Heart left ventricle (tissue), 16 donors: ENCODE data around the gene FAM53A. TPM values are rescaled to one million over a fixed set of nuclear protein-coding genes. Genes with fewer than 3 reads are reported as not detected.
"Not testable (repeated sequence)": the region's sequence is repeated elsewhere in the genome, so short reads cannot be mapped to it uniquely, and the experiment has no call there.

ENCODE experiments used
- ATAC-seq, 4 donors: fragments of 200-7000 bp; cut with Tn5 transposase; one replicate each; pipeline ENCODE4 v1.9.1; 2020 to 2022; ENCODE audit warnings: moderate library complexity in 4 of 4, mild to moderate bottlenecking in 3 of 4, moderate number of reproducible peaks in 1 of 4
- DNase-seq, 5 donors: peaks; one replicate each; pipeline ENCODE4 v3.0.0-alpha.2; 2020
- H3K27ac ChIP-seq, 12 donors: fragments of 200-600 bp; sonication (generic) in 4 of 12; one replicate each; pipeline versions ENCODE4 v1.5.0 to v1.8.0; 2016 to 2022; ENCODE audit warnings: mild to moderate bottlenecking in 2 of 12
- H3K27me3 ChIP-seq, 9 donors: fragments of 200-600 bp; sonication (generic) in 2 of 9; one replicate each; pipeline versions ENCODE4 v1.5.1 to v1.8.0; 2016 to 2022; ENCODE audit warnings: mild to moderate bottlenecking in 3 of 9
- H3K36me3 ChIP-seq, 9 donors: fragments of 200-600 bp; sonication (generic) in 2 of 9; one replicate each; pipeline versions ENCODE4 v1.5.0 to v1.8.0; 2018 to 2022; ENCODE audit warnings: mild to moderate bottlenecking in 2 of 9
- H3K4me1 ChIP-seq, 12 donors: fragments of 200-600 bp; sonication (generic) in 4 of 12; one replicate each; pipeline versions ENCODE4 v1.5.0 to v1.8.0; 2016 to 2022; ENCODE audit warnings: mild to moderate bottlenecking in 3 of 12
- H3K4me3 ChIP-seq, 12 donors: fragments of 200-600 bp; sonication (generic) in 4 of 12; one replicate each; pipeline versions ENCODE4 v1.5.0 to v1.8.0; 2017 to 2022; ENCODE audit warnings: mild to moderate bottlenecking in 9 of 12, moderate library complexity in 4 of 12
- H3K9me3 ChIP-seq, 12 donors: fragments of 200-600 bp; sonication (generic) in 4 of 12; one replicate each; pipeline versions ENCODE4 v1.5.0 to v1.8.0; 2016 to 2022; ENCODE audit warnings: mild to moderate bottlenecking in 1 of 12
- CTCF ChIP-seq, 12 donors: fragments of 200-600 bp; sonication (generic) in 4 of 12; IDR thresholded peaks; one replicate each; pipeline versions ENCODE4 v1.5.0 to v1.8.0; 2018 to 2022; ENCODE audit warnings: antibody characterized with exemption in 12 of 12, mild to moderate bottlenecking in 5 of 12
- POLR2A ChIP-seq, 2 donors: fragments of 450-650 bp; IDR thresholded peaks; one replicate each; pipeline ENCODE4 v1.6.1; 2017; ENCODE audit warnings: antibody characterized with exemption in 2 of 2, mild to moderate bottlenecking in 2 of 2, moderate library complexity in 2 of 2
- WGBS, 4 donors: extraction: QIAGEN DNeasy Blood & Tissue Kit in 2 of 4; methylation state at CpG; one replicate each; pipeline versions ENCODE4 v1.1.5 to v1.1.7; 2013 to 2018; 5-methylcytosine and 5-hydroxymethylcytosine counted together
- intact Hi-C, 10 donors: fragments of 100-400 bp; cut with DNase I; formaldehyde crosslinking; loops; one replicate each; pipeline versions ENCODE4 v1.11.1 to v1.14.2; 2022
- polyA plus RNA-seq, 2 donors: library from polyadenylated mRNA; stranded (reverse); fragments of 200-250 nt; gene quantifications; one replicate each; pipeline ENCODE4 v1.2.3, GENCODE V29; 2013
- total RNA-seq, 9 donors: library from RNA; depleted of rRNA in 2 of 9; stranded (reverse); fragments of >200 nt in 2 of 9; fragmentation: NEBNext Ultra II Directional in 3 of 9; extraction: Animal tissue kit (Norgen Biotek cat#: 25700) in 3 of 9; gene quantifications; one replicate each; pipeline versions ENCODE4 v1.1.0 to v1.2.4, GENCODE V29; 2016 to 2023
- donor health status: ischemic (EF 13 %, LVEDD 7.1; RV severe dilation, severe dysfunction).
- donor health status: healthy with polysubstance abuse.
- donor health status: DM: no; HTN: yes; CAD: no.
- donor health status: DM: no; HTN: no; CAD: no.
- donor health status: ischemic (EF 25% LVEDD 6.9; RV normal size, moderate dysfunction).
- donor health status: ischemic (EF 25% LVEDD 5.7; RV mildly dilated, moderate dysfunction).
- donor health status: healthy.
- donor health status: DM: yes; HTN: yes; CAD: no.
- donor health status: ischemic (EF 35%, LVEDD 5.7; RV mildly dilated, moderate dysfunction).
- donor health status: nonischemic (EF 11% LVEDD 7.7; RV severe dilation, severe dysfunction).
- donor health status: DM: yes; HTN: yes; CAD: no.
- donor health status: PGD.
- donor health status: ischemic (EF 29% LVEDD 5.4; RV normal size, mild dysfunction).
- donor health status: nonischemic (EF 23%, LVEDD 6.1; RV moderate dilation, normal function).

The FAM53A gene
- total and polyA plus RNA-seq, 11 donors = 0.42 to 2.3 (median 0.99) TPM

DNA sequence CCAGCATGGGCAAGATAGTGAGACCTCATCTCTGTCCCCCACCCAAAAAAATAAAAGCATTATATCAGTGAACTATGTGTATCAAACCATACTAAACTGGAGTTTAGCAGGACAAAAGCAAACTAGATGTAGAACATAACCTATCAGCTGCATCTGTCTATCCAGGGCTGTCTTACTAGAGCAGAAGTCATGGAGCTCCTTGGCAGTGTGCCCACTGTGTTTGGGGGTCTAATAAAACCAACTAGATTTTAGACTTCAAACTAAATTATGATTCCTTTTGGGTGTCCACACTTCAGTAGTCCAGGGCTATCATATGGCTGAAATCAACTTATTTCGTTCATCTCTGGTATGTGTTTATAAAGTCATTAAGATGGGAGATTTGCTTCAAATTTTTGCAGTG is 19.8 kb upstream of the FAM53A start:
- Histone ChIP-seq H3K9me3 (no peaks in the 10 kb centered on the region), H3K4me1 (peaks cover 0 to 18% (median 0%) of the 10 kb centered on the region in 12 donors), H3K4me3 (no peak overlapping the region), H3K27ac (no peak overlapping the region), H3K36me3 (peaks cover 0 to 71% (median 63%) of the 10 kb centered on the region in 9 donors), H3K27me3 (no peaks in the 10 kb centered on the region)
- ATAC-seq = no peak
- no peak for DNase-seq
- WGBS, 4 donors = 87 to 95% (median 90%) methylated on average over 1 of the region's 1 CpG
- intact Hi-C loops = no loop called here
- no peak for TF ChIP-seq CTCF (IDR thresholded peaks at IDR 0.05)
- TF ChIP-seq POLR2A (IDR thresholded peaks at IDR 0.05) = no peak

DNA sequence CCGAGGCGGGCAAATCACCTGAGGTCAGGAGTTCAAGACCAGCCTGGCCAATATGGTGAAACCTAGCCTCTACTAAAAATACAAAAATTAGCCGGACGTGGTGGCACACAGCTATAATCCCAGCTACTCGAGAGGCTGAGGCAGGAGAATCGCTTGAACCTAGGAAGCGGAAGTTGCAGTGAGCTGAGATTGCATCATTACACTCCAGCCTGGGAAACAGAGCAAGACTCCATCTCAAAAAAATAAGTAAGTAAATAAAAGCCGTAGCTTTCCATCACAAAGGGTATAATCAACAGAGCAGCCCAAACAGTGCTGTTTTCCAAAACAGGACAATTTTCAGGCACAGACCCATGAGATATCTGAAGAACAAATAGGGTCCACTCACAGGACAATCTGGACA is 17.6 kb upstream of the FAM53A start:
- H3K4me1 ChIP-seq = peaks cover 0 to 11% (median 0%) of the 10 kb centered on the region in 12 donors
- H3K27ac ChIP-seq, intact Hi-C loops, H3K27me3 ChIP-seq, DNase-seq, H3K9me3 ChIP-seq, H3K4me3 ChIP-seq, ATAC-seq: not testable (repeated sequence)
- peaks cover 0 to 93% (median 80%) of the 10 kb centered on the region in 9 donors for H3K36me3 ChIP-seq
- WGBS, 4 donors = 93 to 94% (median 94%) methylated on average over 8 of the region's 8 CpGs

DNA sequence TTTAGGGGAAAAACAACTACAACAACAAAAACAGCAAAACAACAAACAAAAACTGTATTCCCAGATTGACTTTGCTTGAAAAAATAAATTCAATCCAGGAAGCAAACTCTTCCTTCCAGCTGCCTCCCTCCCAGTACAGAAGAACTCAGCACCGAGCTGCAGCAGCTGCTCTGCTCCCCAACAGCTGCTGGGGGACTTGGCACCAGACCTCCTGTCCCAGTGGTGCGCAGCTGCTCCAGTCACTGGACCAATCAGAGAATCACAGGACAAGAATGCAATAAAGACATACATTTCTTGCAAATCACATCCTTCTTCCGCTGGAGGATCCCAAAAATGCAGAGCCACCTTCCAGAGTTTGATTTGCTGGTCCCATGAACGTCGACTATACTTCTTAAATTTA is 11.8 kb upstream of the FAM53A start:
- 73 to 80% (median 75%) methylated on average over 5 of the region's 5 CpGs for WGBS, 4 donors
- no peaks in the 10 kb centered on the region for H3K9me3 ChIP-seq
- no peak overlapping the region for H3K27ac ChIP-seq
- intact Hi-C loops = loop anchor here in 2 of 10 donors (2.0 kb wide), 1 partner anchor 33 kb away; no protein-coding TSS in a partner anchor
- no peaks in the 10 kb centered on the region for H3K27me3 ChIP-seq
- DNase-seq = no peak
- TF ChIP-seq POLR2A (IDR thresholded peaks at IDR 0.05) (no peak), CTCF (IDR thresholded peaks at IDR 0.05) (no peak)
- no peak overlapping the region for H3K4me3 ChIP-seq
- H3K36me3 ChIP-seq = peaks cover 0 to 99% (median 89%) of the 10 kb centered on the region in 9 donors
- ATAC-seq = peak in 1 of 4 donors; percentile 52
- no peaks in the 10 kb centered on the region for H3K4me1 ChIP-seq

GRCh38 chr4:1693131-1693896 is 9.2 kb upstream of the FAM53A start:
- peaks cover 0 to 84% (median 67%) of the 10 kb centered on the region in 9 donors for H3K36me3 ChIP-seq
- H3K27ac ChIP-seq = no peak overlapping the region

More at GRCh38 chr4:1693131-1693896, 9.2 kb upstream of the FAM53A start:
- ATAC-seq (peak; percentile 25 to 78 (median 78)), DNase-seq (peak; percentile 67 to 85 (median 69))
- Histone ChIP-seq H3K9me3 (no peaks in the 10 kb centered on the region), H3K4me3 (no peak overlapping the region), H3K4me1 (no peaks in the 10 kb centered on the region), H3K27me3 (no peaks in the 10 kb centered on the region)
- WGBS, 4 donors = 45 to 57% (median 49%) methylated on average over 7 of the region's 7 CpGs
- peak; percentile 81 to 96 (median 90) for TF ChIP-seq CTCF (IDR thresholded peaks at IDR 0.05)
- no peak for TF ChIP-seq POLR2A (IDR thresholded peaks at IDR 0.05)
- intact Hi-C loops = loop anchor here in 8 of 10 donors (1.0 to 2.0 kb wide), 3 partner anchors 31 to 33 kb away; no protein-coding TSS in a partner anchor
